ENCODE measurements around the gene FAM136A. TPM values are rescaled to one million over a fixed set of nuclear protein-coding genes. Genes with fewer than 3 reads are reported as not detected.

FAM136A gene
- total and polyA plus RNA-seq, 10 of the 15 experiments (the other 5 are each of a cell fraction or from before 2014, with no cell fraction given), result 69.3 to 173 (median 107) TPM

DNA sequence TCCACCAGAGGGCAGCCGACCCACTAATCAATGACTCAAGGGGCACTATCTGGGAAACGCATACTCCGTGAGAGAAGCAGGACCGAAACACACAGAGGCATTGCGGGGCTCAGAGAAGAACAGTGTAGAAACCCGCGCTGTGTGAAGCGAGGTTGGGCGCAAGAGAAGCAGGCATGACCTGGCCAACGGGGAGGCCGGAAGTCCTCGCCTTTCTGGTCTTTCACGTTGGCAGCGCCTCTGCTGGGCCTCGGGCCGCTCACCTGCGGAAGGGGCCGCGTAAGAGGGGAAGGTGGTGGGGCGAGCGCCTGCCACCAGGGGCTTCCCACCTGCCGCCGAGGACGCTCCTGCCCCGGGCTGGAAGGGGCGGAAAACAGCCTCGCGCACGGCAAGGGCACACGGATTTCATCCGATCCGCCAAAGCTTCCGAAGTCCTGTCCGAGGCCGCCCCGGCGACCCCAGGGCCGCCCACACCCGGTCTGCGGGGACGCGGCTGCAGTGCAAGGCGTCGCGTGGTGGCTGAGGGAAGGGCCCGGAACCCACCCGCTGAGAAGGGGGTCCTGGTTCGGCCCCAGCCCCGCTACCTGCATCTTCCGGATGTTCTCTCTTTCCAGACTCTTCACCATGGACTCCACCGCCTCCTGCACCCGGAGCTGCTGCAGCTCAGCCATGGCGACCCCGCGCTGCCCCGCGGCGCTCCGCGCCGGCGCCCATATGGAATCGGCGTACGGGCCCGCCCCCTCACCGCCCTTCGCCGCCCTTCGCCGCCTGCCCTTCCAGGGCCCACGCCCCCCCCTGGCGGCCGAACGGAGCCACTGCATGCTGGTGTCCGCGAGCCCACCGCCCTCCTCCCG lies at the start of gene FAM136A (continued):
- TF ChIP-seq SUPT20H (IDR thresholded peaks at IDR 0.05; ENCODE audit: borderline replicate concordance, control insufficient read depth, low read depth, low read length), result no peak
- no peak for TF ChIP-seq CBFB (IDR thresholded peaks at IDR 0.05; ENCODE audit: low read depth)
- peak; percentile 65; the same call in 1 of the 2 replicates for TF ChIP-seq CREB1 (IDR thresholded peaks at IDR 0.05; ENCODE audit: low read depth)
- TF ChIP-seq EP300 (IDR thresholded peaks at IDR 0.05; ENCODE audit: borderline replicate concordance in 1 of 2, control insufficient read depth in 1 of 2, low read depth in 2 of 2, low read length in 2 of 2), result no peak
- TF ChIP-seq, protein P1, sequence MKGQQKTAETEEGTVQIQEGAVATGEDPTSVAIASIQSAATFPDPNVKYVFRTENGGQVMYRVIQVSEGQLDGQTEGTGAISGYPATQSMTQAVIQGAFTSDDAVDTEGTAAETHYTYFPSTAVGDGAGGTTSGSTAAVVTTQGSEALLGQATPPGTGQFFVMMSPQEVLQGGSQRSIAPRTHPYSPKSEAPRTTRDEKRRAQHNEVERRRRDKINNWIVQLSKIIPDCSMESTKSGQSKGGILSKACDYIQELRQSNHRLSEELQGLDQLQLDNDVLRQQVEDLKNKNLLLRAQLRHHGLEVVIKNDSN (IDR thresholded peaks at IDR 0.05; ENCODE audit: borderline replicate concordance, extremely low read length, insufficient read depth, low read depth, low read length), result no peak
- no peak for TF ChIP-seq ZNF24 (IDR thresholded peaks at IDR 0.05)
- TF ChIP-seq GABPA (IDR thresholded peaks at IDR 0.05; ENCODE audit: low read depth), result no peak
- TF ChIP-seq FOXK2 (IDR thresholded peaks at IDR 0.05), result no peak
- no peak for TF ChIP-seq SIN3A (IDR thresholded peaks at IDR 0.05; ENCODE audit: low read depth, low read length)
- no peak for TF ChIP-seq CBX3 (IDR thresholded peaks at IDR 0.05; ENCODE audit: borderline replicate concordance, low read depth)
- TF ChIP-seq, protein P2, sequence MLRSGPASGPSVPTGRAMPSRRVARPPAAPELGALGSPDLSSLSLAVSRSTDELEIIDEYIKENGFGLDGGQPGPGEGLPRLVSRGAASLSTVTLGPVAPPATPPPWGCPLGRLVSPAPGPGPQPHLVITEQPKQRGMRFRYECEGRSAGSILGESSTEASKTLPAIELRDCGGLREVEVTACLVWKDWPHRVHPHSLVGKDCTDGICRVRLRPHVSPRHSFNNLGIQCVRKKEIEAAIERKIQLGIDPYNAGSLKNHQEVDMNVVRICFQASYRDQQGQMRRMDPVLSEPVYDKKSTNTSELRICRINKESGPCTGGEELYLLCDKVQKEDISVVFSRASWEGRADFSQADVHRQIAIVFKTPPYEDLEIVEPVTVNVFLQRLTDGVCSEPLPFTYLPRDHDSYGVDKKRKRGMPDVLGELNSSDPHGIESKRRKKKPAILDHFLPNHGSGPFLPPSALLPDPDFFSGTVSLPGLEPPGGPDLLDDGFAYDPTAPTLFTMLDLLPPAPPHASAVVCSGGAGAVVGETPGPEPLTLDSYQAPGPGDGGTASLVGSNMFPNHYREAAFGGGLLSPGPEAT (IDR thresholded peaks at IDR 0.05; ENCODE audit: low read depth), result 0 out of 2 replicates have a peak, but pooled peaks have one; percentile 39
- no peak for TF ChIP-seq ZNF384 (IDR thresholded peaks at IDR 0.05; ENCODE audit: borderline replicate concordance, low read depth, low read length)
- no peak for TF ChIP-seq ATF7 (IDR thresholded peaks at IDR 0.05; ENCODE audit: low read depth)
- TF ChIP-seq STAT3 (IDR thresholded peaks at IDR 0.05; ENCODE audit: low read depth, low read length), result no peak
- TF ChIP-seq SREBF2 (IDR thresholded peaks at IDR 0.05; ENCODE audit: low read length), result no peak
- TF ChIP-seq TCF12 (IDR thresholded peaks at IDR 0.05; ENCODE audit: low read depth, low read length), result peak; percentile 45
- 0 out of 2 replicates have a peak, but pooled peaks have one; percentile 50 for TF ChIP-seq ZNF207 (IDR thresholded peaks at IDR 0.05; ENCODE audit: borderline replicate concordance)
- 0 out of 2 replicates have a peak, but pooled peaks have one; percentile 54 for TF ChIP-seq ESRRA (IDR thresholded peaks at IDR 0.05; ENCODE audit: low read length)
- peak; percentile 29; the same call in 1 of the 2 replicates for TF ChIP-seq TAF1 (IDR thresholded peaks at IDR 0.05; ENCODE audit: borderline replicate concordance, low read depth, low read length)
- TF ChIP-seq YY1 (IDR thresholded peaks at IDR 0.05; ENCODE audit: low read depth, low read length), result peak; percentile 93
- TF ChIP-seq KDM1A (IDR thresholded peaks at IDR 0.05; ENCODE audit: borderline replicate concordance), result no peak
- no peak for TF ChIP-seq HDAC6 (IDR thresholded peaks at IDR 0.05; ENCODE audit: unreplicated experiment)
- TF ChIP-seq, protein P3, sequence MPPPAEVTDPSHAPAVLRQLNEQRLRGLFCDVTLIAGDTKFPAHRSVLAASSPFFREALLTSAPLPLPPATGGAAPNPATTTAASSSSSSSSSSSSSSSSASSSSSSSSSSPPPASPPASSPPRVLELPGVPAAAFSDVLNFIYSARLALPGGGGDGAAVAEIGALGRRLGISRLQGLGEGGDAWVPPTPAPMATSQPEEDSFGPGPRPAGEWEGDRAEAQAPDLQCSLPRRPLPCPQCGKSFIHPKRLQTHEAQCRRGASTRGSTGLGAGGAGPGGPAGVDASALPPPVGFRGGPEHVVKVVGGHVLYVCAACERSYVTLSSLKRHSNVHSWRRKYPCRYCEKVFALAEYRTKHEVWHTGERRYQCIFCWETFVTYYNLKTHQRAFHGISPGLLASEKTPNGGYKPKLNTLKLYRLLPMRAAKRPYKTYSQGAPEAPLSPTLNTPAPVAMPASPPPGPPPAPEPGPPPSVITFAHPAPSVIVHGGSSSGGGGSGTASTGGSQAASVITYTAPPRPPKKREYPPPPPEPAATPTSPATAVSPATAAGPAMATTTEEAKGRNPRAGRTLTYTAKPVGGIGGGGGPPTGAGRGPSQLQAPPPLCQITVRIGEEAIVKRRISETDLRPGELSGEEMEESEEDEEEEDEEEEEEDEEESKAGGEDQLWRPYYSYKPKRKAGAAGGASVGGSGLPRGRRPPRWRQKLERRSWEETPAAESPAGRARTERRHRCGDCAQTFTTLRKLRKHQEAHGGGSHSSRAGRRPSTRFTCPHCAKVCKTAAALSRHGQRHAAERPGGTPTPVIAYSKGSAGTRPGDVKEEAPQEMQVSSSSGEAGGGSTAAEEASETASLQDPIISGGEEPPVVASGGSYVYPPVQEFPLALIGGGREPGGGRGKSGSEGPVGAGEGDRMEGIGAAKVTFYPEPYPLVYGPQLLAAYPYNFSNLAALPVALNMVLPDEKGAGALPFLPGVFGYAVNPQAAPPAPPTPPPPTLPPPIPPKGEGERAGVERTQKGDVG (CRISPR knock-in tag; IDR thresholded peaks at IDR 0.05), result no peak
- TF ChIP-seq, protein P4, sequence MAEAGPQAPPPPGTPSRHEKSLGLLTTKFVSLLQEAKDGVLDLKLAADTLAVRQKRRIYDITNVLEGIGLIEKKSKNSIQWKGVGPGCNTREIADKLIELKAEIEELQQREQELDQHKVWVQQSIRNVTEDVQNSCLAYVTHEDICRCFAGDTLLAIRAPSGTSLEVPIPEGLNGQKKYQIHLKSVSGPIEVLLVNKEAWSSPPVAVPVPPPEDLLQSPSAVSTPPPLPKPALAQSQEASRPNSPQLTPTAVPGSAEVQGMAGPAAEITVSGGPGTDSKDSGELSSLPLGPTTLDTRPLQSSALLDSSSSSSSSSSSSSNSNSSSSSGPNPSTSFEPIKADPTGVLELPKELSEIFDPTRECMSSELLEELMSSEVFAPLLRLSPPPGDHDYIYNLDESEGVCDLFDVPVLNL (IDR thresholded peaks at IDR 0.05; ENCODE audit: low read depth, low read length), result no peak
